ENCODE measurements around the gene PPP2R5D. TPM values are rescaled to one million over a fixed set of nuclear protein-coding genes. Genes with fewer than 3 reads are reported as not detected.

Gene PPP2R5D
- total RNA-seq, 4 donors from 2014 or later, result 28.7 to 43.8 (median 36.4) TPM

GRCh38 chr6:43059168-43060033 lies 75.0 kb downstream of the PPP2R5D start, which contains the start of the genes KLC4 and MRPL2:
Gene KLC4 (plus strand): TSS chr6:43059631. CDS start chr6:43061336, 1,705 bp downstream.
Gene MRPL2 (minus strand): TSS chr6:43059434. CDS start chr6:43059381, 53 bp downstream.
- no peaks in the 10 kb centered on the region for H3K27me3 ChIP-seq
- intact Hi-C loops (cut with DNase I; ENCODE audit: low total_unique reads), result no loop called here
- peak; percentile 61 to 81 for TF ChIP-seq POLR2A (IDR thresholded peaks at IDR 0.05)
- TF ChIP-seq CTCF (IDR thresholded peaks at IDR 0.05), result peak in 1 of 4 experiments; percentile 14
- peak within 1 kb of the TSS; percentile 85 to 90 for H3K27ac ChIP-seq
- peaks cover 9 to 11% of the 10 kb centered on the region in 2 donors for H3K4me1 ChIP-seq
- H3K36me3 ChIP-seq, result no peaks in the 10 kb centered on the region
- no peaks in the 10 kb centered on the region for H3K9me3 ChIP-seq
- DNase-seq, result peak; percentile 99
- peak within 1 kb of the TSS; percentile 88 to 90 for H3K4me3 ChIP-seq

- TF ChIP-seq POLR2A (IDR thresholded peaks at IDR 0.05) (no peak), CTCF (IDR thresholded peaks at IDR 0.05) (no peak)
- intact Hi-C loops (cut with DNase I; ENCODE audit: low total_unique reads), result no loop called here
- Histone ChIP-seq H3K4me3 (peak overlapping the region; percentile 88 to 90), H3K9me3 (no peaks in the 10 kb centered on the region), H3K4me1 (peaks cover 9 to 10% of the 10 kb centered on the region in 2 donors), H3K27ac (peak overlapping the region; percentile 85 to 90), H3K36me3 (no peaks in the 10 kb centered on the region), H3K27me3 (no peaks in the 10 kb centered on the region)
- no peak for DNase-seq
Measured at GRCh38 chr6:43060034-43060754, 75.8 kb downstream of the PPP2R5D start.

- intact Hi-C loops (cut with DNase I; ENCODE audit: low total_unique reads), result no loop called here
- no peak overlapping the region for H3K27ac ChIP-seq
- H3K4me1 ChIP-seq, result peaks cover 9 to 10% of the 10 kb centered on the region in 2 donors
- H3K27me3 ChIP-seq, result no peaks in the 10 kb centered on the region
- H3K9me3 ChIP-seq, result no peaks in the 10 kb centered on the region
- no peak for DNase-seq
- no peaks in the 10 kb centered on the region for H3K36me3 ChIP-seq
- H3K4me3 ChIP-seq, result peak overlapping the region in 1 of 2 donors; percentile 90
- TF ChIP-seq POLR2A (IDR thresholded peaks at IDR 0.05), result no peak
- no peak for TF ChIP-seq CTCF (IDR thresholded peaks at IDR 0.05)
Measured at GRCh38 chr6:43060755-43061633, 76.6 kb downstream of the PPP2R5D start.

- H3K9me3 ChIP-seq, result no peaks in the 10 kb centered on the region
- no peaks in the 10 kb centered on the region for H3K27me3 ChIP-seq
- H3K36me3 ChIP-seq, result no peaks in the 10 kb centered on the region
- no peak for TF ChIP-seq CTCF (IDR thresholded peaks at IDR 0.05)
- no peak for TF ChIP-seq POLR2A (IDR thresholded peaks at IDR 0.05)
- no peak for DNase-seq
- H3K4me1 ChIP-seq, result peaks cover 9 to 10% of the 10 kb centered on the region in 2 donors
- no peak overlapping the region for H3K4me3 ChIP-seq
- intact Hi-C loops (cut with DNase I; ENCODE audit: low total_unique reads), result no loop called here
- no peak overlapping the region for H3K27ac ChIP-seq
Measured at GRCh38 chr6:43061861-43062260, 77.5 kb downstream of the PPP2R5D start.

Other genes starting within 250 kb of the PPP2R5D start
- 10 to 100 TPM in 3 of 4 donors, 1 to 10 TPM in 1; 7.9 to 48.7 (median 14.6) TPM for gene TBCC, start 238.5 kb upstream of the PPP2R5D start, total RNA-seq
- 10 to 100 TPM in 3 of 4 donors, 1 to 10 TPM in 1; 7.4 to 35.3 (median 18.2) TPM for gene BICRAL, start 202.5 kb upstream of the PPP2R5D start, total RNA-seq
- 100 to 1,000 TPM in 1 of 4 donors, 10 to 100 TPM in 3; 62.9 to 123 (median 82.1) TPM for gene RPL7L1, start 105.0 kb upstream of the PPP2R5D start, total RNA-seq
- 1 to 10 TPM in 1 of 4 donors, not detected in 3; 2.0 TPM for gene PTCRA, start 68.5 kb upstream of the PPP2R5D start, total RNA-seq
- 100 to 1,000 TPM in 1 of 4 donors, 10 to 100 TPM in 3; 23.2 to 130 (median 39.1) TPM for gene CNPY3, start 55.1 kb upstream of the PPP2R5D start, total RNA-seq
- 1 to 10 TPM in 1 of 4 donors, not detected in 3; 1.7 TPM for gene GNMT, start 23.8 kb upstream of the PPP2R5D start, total RNA-seq
- gene PEX6, start 5.4 kb upstream of the PPP2R5D start, total RNA-seq, result 10 to 100 TPM; 19.2 to 38.2 (median 23.1) TPM
- gene MEA1, start 29.4 kb downstream of the PPP2R5D start, total RNA-seq, result 10 to 100 TPM; 39.1 to 81.7 (median 43.2) TPM
- gene KLHDC3, start 29.7 kb downstream of the PPP2R5D start, total RNA-seq, result 100 to 1,000 TPM in 1 of 4 donors, 10 to 100 TPM in 3; 19.7 to 152 (median 56.8) TPM
- 10 to 100 TPM; 30.5 to 57.2 (median 45.9) TPM for gene RRP36, start 37.1 kb downstream of the PPP2R5D start, total RNA-seq
- gene CUL7, start 69.3 kb downstream of the PPP2R5D start, total RNA-seq, result 10 to 100 TPM in 2 of 4 donors, 1 to 10 TPM in 2; 6.4 to 65.1 (median 18.9) TPM
- 10 to 100 TPM; 14.4 to 44.4 (median 16.1) TPM for gene MRPL2, start 74.9 kb downstream of the PPP2R5D start, total RNA-seq
- 10 to 100 TPM in 3 of 4 donors, 1 to 10 TPM in 1; 2.8 to 30.6 (median 27.2) TPM for gene KLC4, start 75.1 kb downstream of the PPP2R5D start, total RNA-seq
- gene PTK7, start 91.7 kb downstream of the PPP2R5D start, total RNA-seq, result 100 to 1,000 TPM in 3 of 4 donors, 10 to 100 TPM in 1; 53.8 to 247 (median 153) TPM
- gene SRF, start 186.7 kb downstream of the PPP2R5D start, total RNA-seq, result 100 to 1,000 TPM in 1 of 4 donors, 10 to 100 TPM in 3; 18.2 to 109 (median 36.9) TPM
- 10 to 100 TPM; 31.0 to 52.6 (median 38.8) TPM for gene CUL9, start 197.6 kb downstream of the PPP2R5D start, total RNA-seq
- 10 to 100 TPM; 23.4 to 68.4 (median 33.2) TPM for gene DNPH1, start 244.9 kb downstream of the PPP2R5D start, total RNA-seq

Measured in uterus (tissue), 4 donors.